K562 (cell line): ENCODE data around the gene ZNF266. TPM values are rescaled to one million over a fixed set of nuclear protein-coding genes. Genes with fewer than 3 reads are reported as not detected.

Source experiments
- CBX5 ChIP-seq: IDR thresholded peaks from 2 replicates; pipeline ENCODE4 v1.6.1; 2014; ENCODE audit warnings: low read depth, borderline replicate concordance
- HES1 ChIP-seq: fragments of 450-650 bp; IDR thresholded peaks from 2 replicates; pipeline ENCODE4 v1.6.1; 2016; ENCODE audit warnings: low read depth, mild to moderate bottlenecking, moderate library complexity
- MAFK ChIP-seq: IDR thresholded peaks from 2 replicates; pipeline ENCODE4 v1.6.1; 2011; ENCODE audit warnings: low read length, improper control_type of control experiment
- MLLT1 ChIP-seq, 2 experiments: fragments of 450-650 bp; IDR thresholded peaks; 2 replicates each; pipeline ENCODE4 v1.6.1; 2016
- MTF1 ChIP-seq: fragments of 250-450 bp; sonication (Bioruptor Pico); IDR thresholded peaks from 2 replicates; pipeline ENCODE4 v1.9.0; 2021; ENCODE audit warnings: moderate library complexity, mild to moderate bottlenecking, inconsistent platforms, borderline replicate concordance
- SAFB2 ChIP-seq: fragments of 200-400 bp; formaldehyde crosslinking; IDR thresholded peaks from 2 replicates; pipeline ENCODE4 v1.6.1; 2018; ENCODE audit warnings: borderline replicate concordance, low read length, low read depth, moderate library complexity; ENCODE audit not compliant: severe bottlenecking
- SOX6 ChIP-seq: fragments of 450-650 bp; IDR thresholded peaks from 2 replicates; pipeline ENCODE4 v1.6.1; 2014; ENCODE audit warnings: mild to moderate bottlenecking
- TRIM28 ChIP-seq: fragments of 450-650 bp; IDR thresholded peaks from 2 replicates; pipeline ENCODE4 v1.6.1; 2017
- ZEB2 ChIP-seq: fragments of 450-650 bp; IDR thresholded peaks from 2 replicates; pipeline ENCODE4 v1.6.1; 2016
- ZNF347 ChIP-seq: fragments of 450-650 bp; formaldehyde crosslinking; IDR thresholded peaks from 2 replicates; pipeline ENCODE4 v1.4.0; 2020; ENCODE audit warnings: low read depth, mild to moderate bottlenecking, moderate library complexity
- ZNF512 ChIP-seq: IDR thresholded peaks from 2 replicates; pipeline ENCODE4 v1.6.1; 2016; ENCODE audit warnings: missing genetic modification characterization, missing compliant biosample characterization
- ZNF75A ChIP-seq: fragments of 450-650 bp; formaldehyde crosslinking; IDR thresholded peaks from 2 replicates; pipeline ENCODE4 v1.4.0; 2020; ENCODE audit warnings: mild to moderate bottlenecking
- polyA plus RNA-seq, 8 experiments: library from polyadenylated mRNA; depleted of rRNA in 4 of 8; stranded (reverse) in 5 of 8; unstranded in 3 of 8; fragments of >200 nt; fragmentation: Nextera tagmentation in 2 of 8; fragmentation: Illumina TruSeq in 1 of 8; extraction: Ambion mirVana in 2 of 8; extraction: Trizol in 1 of 8; gene quantifications; 2 replicates each; pipeline versions ENCODE4 v1.2.1 to v1.2.3, GENCODE V29; 2011 to 2014; ENCODE audit warnings: inconsistent platforms in 1 of 8, missing spikeins in 1 of 8
- total RNA-seq, 7 experiments: library from RNA; depleted of rRNA in 6 of 7; stranded (reverse); fragments of >200 nt in 6 of 7; fragmentation: Illumina TruSeq in 2 of 7; extraction: Trizol in 2 of 7; gene quantifications; 2 replicates each; pipeline versions ENCODE4 v1.2.1 to v1.2.3, GENCODE V29; 2011 to 2021; ENCODE audit warnings: low replicate concordance in 1 of 7

Gene ZNF266
- total and polyA plus RNA-seq, 9 of the 15 experiments (the other 6 are each of a cell fraction or from before 2014, with no cell fraction given): 5.9 to 40.9 (median 20.3) TPM

GRCh38 chr19:9413240-9413954 is 22.0 kb downstream of the ZNF266 start (continued):
- TF ChIP-seq MLLT1 (IDR thresholded peaks at IDR 0.05): 0 out of 4 replicates have a peak, but pooled peaks of 1 of the 2 experiments have one; percentile 22
- no peak for TF ChIP-seq SAFB2
- 0 out of 2 replicates have a peak, but pooled peaks have one; percentile 7 for TF ChIP-seq CBX5
- peak; percentile 98 for TF ChIP-seq ZNF75A (CRISPR knock-in tag)
- no peak for TF ChIP-seq MAFK
- no peak for TF ChIP-seq HES1
- no peak for TF ChIP-seq MTF1 (CRISPR knock-in tag)
- TF ChIP-seq SOX6: peak; percentile 55; the same call in 1 of the 2 replicates
- TF ChIP-seq TRIM28: peak; percentile 85; the same call in 1 of the 2 replicates
- peak; percentile 25; the same call in 1 of the 2 replicates for TF ChIP-seq ZEB2
- no peak for TF ChIP-seq ZNF512 (tag)
- no peak for TF ChIP-seq ZNF347 (CRISPR knock-in tag)
- TF ChIP-seq, all 486 proteins: peak for 10
